AG04450 (cell line): ENCODE data around the gene MYH10. TPM values are rescaled to one million over a fixed set of nuclear protein-coding genes. Genes with fewer than 3 reads are reported as not detected.

Source experiments
- CTCF ChIA-PET: fragments of 300-600, 350-600 bp; formaldehyde crosslinking; extraction: SDS; loops from one replicate; lab custom pipeline; 2022; ENCODE audit warnings: antibody characterized with exemption, inconsistent platforms; lab: Charles Lee
- POLR2A ChIA-PET: fragments of 350-600 bp; formaldehyde crosslinking; extraction: SDS; loops from one replicate; lab custom pipeline; 2021; ENCODE audit warnings: antibody characterized with exemption, inconsistent platforms; lab: Yijun Ruan, JAX
- DNase-seq: peaks from one replicate; pipeline ENCODE4 v3.0.0-alpha.2; 2011; ENCODE audit warnings: low read depth, low spot score
- H3K27ac ChIP-seq: one replicate; pipeline ENCODE4 v1.5.1; 2012; ENCODE audit warnings: low read depth, low read length, control low read depth
- H3K27me3 ChIP-seq: one replicate; pipeline ENCODE4 v1.6.0; 2012; ENCODE audit warnings: low read length; ENCODE audit not compliant: control insufficient read depth, insufficient read depth
- H3K4me3 ChIP-seq: 2 replicates; pipeline ENCODE4 v1.5.1; 2011; ENCODE audit warnings: mild to moderate bottlenecking, low read depth, low read length, control low read depth
- H3K9me3 ChIP-seq: 2 replicates; pipeline ENCODE4 v1.5.1; 2012; ENCODE audit warnings: low read length; ENCODE audit not compliant: control insufficient read depth, insufficient read depth
- polyA plus RNA-seq: library from polyadenylated mRNA; depleted of rRNA; stranded (reverse); fragments of >200 nt; gene quantifications from 2 replicates; pipeline ENCODE4 v1.2.3, GENCODE V29; 2011
- TF ChIP-seq, protein P1 (sequence below): IDR thresholded peaks from 2 replicates; pipeline ENCODE4 v1.5.1; 2011; ENCODE audit warnings: low read depth, low read length, control low read depth, inconsistent platforms

MYH10 gene
- polyA plus RNA-seq, 1 experiment, result 103 TPM

- Histone ChIP-seq H3K9me3 (peaks cover 4% of the 10 kb centered on the region; the same call in 1 of the 2 replicates), H3K27ac (no peak overlapping the region), H3K27me3 (peaks cover 10% of the 10 kb centered on the region), H3K4me3 (no peak overlapping the region)
- CTCF ChIA-PET, result interaction anchor here (1.1 kb wide), 1 partner anchor 29 kb away, joined by 4 read pairs; the partner anchor contains the start of gene MYH10
- POLR2A ChIA-PET, result no interaction called here
- TF ChIP-seq, protein P1, sequence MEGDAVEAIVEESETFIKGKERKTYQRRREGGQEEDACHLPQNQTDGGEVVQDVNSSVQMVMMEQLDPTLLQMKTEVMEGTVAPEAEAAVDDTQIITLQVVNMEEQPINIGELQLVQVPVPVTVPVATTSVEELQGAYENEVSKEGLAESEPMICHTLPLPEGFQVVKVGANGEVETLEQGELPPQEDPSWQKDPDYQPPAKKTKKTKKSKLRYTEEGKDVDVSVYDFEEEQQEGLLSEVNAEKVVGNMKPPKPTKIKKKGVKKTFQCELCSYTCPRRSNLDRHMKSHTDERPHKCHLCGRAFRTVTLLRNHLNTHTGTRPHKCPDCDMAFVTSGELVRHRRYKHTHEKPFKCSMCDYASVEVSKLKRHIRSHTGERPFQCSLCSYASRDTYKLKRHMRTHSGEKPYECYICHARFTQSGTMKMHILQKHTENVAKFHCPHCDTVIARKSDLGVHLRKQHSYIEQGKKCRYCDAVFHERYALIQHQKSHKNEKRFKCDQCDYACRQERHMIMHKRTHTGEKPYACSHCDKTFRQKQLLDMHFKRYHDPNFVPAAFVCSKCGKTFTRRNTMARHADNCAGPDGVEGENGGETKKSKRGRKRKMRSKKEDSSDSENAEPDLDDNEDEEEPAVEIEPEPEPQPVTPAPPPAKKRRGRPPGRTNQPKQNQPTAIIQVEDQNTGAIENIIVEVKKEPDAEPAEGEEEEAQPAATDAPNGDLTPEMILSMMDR, result no peak
- DNase-seq, result no peak
These were observed 29.4 kb upstream of the MYH10 start for GRCh38 chr17:8659758-8660410.

- DNase-seq, result no peak
- ChIA-PET POLR2A (no interaction called here), CTCF (no interaction called here)
- Histone ChIP-seq H3K27ac (no peak overlapping the region), H3K9me3 (peaks cover 4% of the 10 kb centered on the region; the same call in 1 of the 2 replicates), H3K27me3 (peaks cover 6% of the 10 kb centered on the region), H3K4me3 (no peak overlapping the region)
- TF ChIP-seq, protein P1, result no peak
These were observed 28.3 kb upstream of the MYH10 start for GRCh38 chr17:8658810-8659209.

DNA sequence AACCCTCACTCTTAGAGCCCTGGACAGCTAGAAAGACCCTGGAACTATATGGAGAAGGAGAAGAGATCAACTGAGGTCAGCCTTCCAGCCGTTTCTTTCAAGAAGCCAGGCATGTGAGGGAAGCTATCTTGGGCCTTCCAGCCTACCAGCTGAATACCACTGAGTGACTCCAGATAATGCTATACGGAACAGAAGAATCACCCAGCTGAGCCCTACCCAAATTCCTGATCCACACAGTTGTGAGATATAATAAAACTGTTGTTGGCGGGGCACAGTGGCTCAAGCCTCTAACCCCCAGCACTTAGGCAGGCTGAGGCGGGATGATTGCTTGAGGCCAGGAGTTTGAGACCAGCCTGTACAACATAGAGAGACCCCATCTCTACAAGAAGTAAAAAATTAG, 26.2 kb upstream of the MYH10 start:
- POLR2A ChIA-PET, result no interaction called here
- peaks cover 4% of the 10 kb centered on the region; the same call in 1 of the 2 replicates for H3K9me3 ChIP-seq
- H3K27me3 ChIP-seq, result peaks cover 6% of the 10 kb centered on the region
- H3K4me3 ChIP-seq, result no peak overlapping the region
- CTCF ChIA-PET, result interaction anchor here (0.7 to 1.3 kb wide), 4 partner anchors 26 to 1642 kb away, joined by 3 to 9 read pairs (median 4); partner anchors contain the start of gene MYH10
- no peak overlapping the region for H3K27ac ChIP-seq
- no peak for DNase-seq
- TF ChIP-seq, protein P1, result no peak

GRCh38 chr17:8654822-8655221, 24.3 kb upstream of the MYH10 start:
- TF ChIP-seq, protein P1, result no peak
- DNase-seq, result no peak
- ChIA-PET CTCF (no interaction called here), POLR2A (no interaction called here)
- peaks cover 4% of the 10 kb centered on the region; the same call in 1 of the 2 replicates for H3K9me3 ChIP-seq
- no peaks in the 10 kb centered on the region for H3K27me3 ChIP-seq
- no peak overlapping the region for H3K4me3 ChIP-seq
- H3K27ac ChIP-seq, result no peak overlapping the region

DNA sequence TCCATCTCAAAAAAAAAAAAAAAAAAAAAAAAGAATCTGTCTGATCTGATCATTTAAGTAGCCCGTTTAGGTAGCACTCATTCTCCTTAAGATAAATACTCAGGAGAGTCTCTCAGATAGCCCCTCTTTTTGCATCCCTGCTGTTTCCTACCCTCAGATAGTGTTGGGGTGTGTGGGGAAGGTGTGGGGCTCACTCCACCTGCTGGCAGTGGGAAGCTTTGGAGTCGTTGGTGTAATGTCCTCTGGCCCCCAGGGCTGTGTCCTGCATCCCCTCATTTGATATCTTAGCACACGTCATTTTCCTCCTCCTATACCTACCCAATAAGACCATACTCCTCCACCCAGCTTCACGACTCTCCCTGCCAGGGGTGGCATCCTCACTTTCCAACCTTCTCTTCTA, 20.5 kb upstream of the MYH10 start:
- TF ChIP-seq, protein P1, result no peak
- POLR2A ChIA-PET, result no interaction called here
- DNase-seq, result no peak
- Histone ChIP-seq H3K4me3 (no peak overlapping the region), H3K9me3 (no peaks in the 10 kb centered on the region), H3K27ac (no peak overlapping the region), H3K27me3 (no peaks in the 10 kb centered on the region)
- CTCF ChIA-PET, result no interaction called here
